ENCODE measurements around the gene ELF1.

Gene ELF1

GRCh38 chr13:41019011-41019487 is at the start of gene ELF1:
ELF1 (minus strand) TSS chr13:41019316; CDS start chr13:40982054, 37,262 bp downstream.
- peak; percentile 95 for DNase-seq (ENCODE audit: low spot score)

- DNase-seq (ENCODE audit: low spot score), result no peak
Measured at GRCh38 chr13:41065078-41065477, 46.0 kb upstream of the ELF1 start.

- DNase-seq (ENCODE audit: low spot score), result peak; percentile 80
Measured at GRCh38 chr13:41064493-41064892, 45.4 kb upstream of the ELF1 start.

- peak; percentile 85 for DNase-seq (ENCODE audit: low spot score)
Measured at GRCh38 chr13:41061914-41062837, 43.1 kb upstream of the ELF1 start.

- DNase-seq (ENCODE audit: low spot score), result peak; percentile 92
Measured at GRCh38 chr13:41061075-41061913, 42.2 kb upstream of the ELF1 start, which contains the start of gene WBP4. WBP4 (plus strand) TSS chr13:41061509; CDS start chr13:41061674, 165 bp downstream.

DNA sequence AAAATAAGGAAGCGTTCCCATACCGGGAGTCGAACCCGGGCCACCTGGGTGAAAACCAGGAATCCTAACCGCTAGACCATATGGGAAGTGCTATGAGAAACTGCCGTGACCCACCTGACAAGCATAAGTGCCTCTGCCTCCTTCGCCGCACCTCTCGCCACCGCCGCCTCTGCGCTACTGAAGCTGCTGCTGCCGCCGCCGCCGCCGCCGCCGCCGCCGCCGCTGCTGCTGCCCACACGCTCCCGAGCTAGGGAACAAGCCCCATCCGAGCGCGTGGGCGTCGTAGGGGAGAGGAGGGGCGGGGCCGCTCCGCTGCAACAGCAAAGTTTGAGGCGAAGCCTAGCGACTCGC is 41.6 kb upstream of the ELF1 start:
- DNase-seq (ENCODE audit: low spot score), result peak; percentile 89

- peak; percentile 92 for DNase-seq (ENCODE audit: low spot score)
Measured at GRCh38 chr13:41060082-41060723, 41.1 kb upstream of the ELF1 start.

DNA sequence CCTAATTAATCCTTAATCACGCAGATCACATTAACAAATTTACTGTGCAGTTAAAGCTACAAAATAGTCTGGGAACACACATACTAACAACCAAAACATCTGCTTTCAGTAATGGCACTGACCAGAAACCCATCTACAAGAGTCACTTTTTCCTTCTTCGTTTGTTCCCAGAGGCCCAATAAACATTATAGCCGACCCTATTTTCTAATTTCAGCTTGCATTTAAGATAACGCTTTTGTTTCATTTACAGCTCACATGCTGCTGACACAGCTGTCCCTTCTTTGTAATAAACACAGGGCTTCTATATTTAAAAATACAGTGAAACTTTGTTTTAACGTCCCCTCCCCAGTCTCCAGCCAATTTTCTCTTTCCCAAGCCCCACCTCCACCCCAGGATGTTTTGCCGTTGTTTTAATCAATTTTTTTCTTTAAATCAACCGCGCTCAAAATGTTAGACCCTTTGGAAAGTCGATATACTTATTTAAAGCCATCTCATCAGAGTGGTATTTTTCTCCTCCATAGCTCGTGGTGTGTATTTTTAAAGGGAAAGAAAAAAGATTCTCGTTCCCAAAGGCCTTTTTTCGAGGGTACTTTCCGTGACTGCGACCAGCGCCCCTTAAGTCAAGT is 40.5 kb upstream of the ELF1 start:
- DNase-seq (ENCODE audit: low spot score), result peak; percentile 39

GRCh38 chr13:41058295-41059070 is 39.4 kb upstream of the ELF1 start:
- no peak for DNase-seq (ENCODE audit: low spot score)

- DNase-seq (ENCODE audit: low spot score), result no peak
Measured at GRCh38 chr13:41056826-41057711, 38.0 kb upstream of the ELF1 start.

DNA sequence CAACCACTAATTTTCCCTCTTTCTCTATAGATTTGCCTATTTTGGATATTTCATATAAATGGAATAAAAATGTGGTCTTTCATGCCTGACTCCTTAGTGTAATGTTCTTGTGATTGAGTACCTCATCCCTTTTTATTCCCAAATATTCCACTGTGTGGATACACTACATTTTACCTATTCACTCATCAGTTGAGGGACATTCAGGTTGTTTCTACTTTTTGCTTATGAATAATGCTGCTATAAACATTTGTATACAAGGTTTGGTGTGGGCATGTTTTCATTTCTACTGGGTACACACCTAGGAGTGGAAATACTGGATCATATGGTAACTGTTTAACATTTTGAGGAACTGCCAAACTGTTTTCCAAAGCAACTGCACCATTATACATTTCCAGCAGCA is 37.1 kb upstream of the ELF1 start:
- DNase-seq (ENCODE audit: low spot score), result no peak

- no peak for DNase-seq (ENCODE audit: low spot score)
Measured at GRCh38 chr13:41054919-41055619, 36.0 kb upstream of the ELF1 start.

DNA sequence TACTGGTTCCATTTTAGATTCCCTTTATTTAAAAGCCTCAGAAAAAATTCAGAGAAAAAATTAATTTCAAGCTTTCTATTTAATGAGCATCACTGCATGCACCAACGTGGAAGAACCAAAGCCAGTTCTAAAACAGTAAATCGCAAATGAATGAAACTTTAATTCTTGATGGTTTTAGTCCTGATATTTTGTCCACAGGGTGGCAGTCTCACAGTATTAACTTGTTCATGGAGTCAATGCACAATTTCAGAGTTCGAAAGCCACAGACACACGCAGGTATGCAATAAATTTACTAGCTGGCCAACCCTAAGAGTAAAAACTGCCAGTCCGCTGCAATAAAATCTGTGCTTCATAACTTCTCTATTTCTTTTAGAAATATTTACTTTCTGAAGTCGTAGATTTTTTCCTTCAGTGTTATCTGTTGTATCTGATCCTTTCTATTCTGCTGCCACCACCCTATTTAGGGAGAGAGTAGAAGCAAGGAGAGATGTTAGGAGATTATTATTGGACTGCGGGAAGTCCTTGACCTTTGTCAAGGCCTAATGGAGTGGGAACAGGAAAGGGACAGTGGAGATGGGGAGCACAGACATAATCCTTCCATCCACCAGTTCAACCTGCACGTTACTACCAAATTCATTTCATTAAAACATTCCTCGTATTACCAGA is 35.2 kb upstream of the ELF1 start:
- peak; percentile 63 for DNase-seq (ENCODE audit: low spot score)

DNA sequence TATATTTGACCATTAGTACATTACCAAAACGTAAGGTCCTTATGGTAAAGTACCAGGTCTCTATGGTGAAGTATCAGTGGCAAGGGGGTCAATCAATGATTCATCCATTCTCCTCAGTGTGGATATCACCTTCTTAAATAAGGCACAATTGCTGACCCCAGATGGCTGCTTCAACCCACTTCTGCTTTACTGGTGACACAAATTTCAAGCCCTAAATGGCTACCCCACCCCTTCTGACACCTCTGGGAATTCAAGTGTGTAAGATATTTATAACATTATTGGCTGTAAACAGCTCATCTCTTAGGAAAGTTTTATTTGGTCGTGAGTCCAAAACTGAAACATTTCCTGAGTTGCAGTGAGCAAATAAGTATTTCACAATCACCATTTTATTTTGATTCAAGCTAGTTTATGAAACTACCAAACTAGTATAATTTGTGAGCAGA is 34.3 kb upstream of the ELF1 start:
- DNase-seq (ENCODE audit: low spot score), result no peak

DNA sequence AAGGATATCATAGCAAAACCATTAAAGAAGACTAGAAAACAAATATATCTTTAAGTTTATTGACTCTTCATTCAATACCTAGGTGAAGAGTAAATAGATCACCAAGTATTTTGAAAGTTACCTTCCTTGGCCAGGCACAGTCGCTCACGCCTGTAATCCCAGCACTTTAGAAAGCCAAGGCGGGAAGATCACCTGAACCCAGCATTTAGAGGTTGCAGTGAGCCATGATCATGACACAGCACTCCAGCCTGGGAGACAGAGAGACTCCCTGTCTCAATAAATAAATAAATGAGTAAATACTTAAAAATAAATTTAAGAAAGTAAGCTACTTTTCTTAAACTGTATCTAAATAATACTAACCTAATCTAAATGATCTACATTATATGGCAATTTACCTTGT is 33.3 kb upstream of the ELF1 start:
- no peak for DNase-seq (ENCODE audit: low spot score)

- DNase-seq (ENCODE audit: low spot score), result no peak
Measured at GRCh38 chr13:41049480-41050440, 30.6 kb upstream of the ELF1 start.

DNA sequence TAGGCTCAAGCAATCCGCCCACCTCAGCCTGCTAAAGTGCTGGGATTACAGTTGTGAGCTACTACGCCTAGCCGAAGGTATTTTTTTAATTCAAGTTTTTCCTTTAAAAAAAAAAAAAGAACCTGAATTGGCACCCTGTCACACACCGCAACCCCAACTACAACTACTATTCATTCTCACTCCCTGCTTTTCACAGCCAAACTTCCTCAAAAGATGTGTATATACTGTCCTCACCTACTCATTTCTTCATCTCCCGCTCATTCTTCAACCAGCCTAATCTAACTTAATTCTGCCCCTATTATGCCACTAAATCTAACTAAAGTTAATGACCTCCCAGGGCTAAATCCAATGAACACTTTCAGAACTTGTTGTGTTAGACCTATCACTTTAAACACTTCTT is 29.5 kb upstream of the ELF1 start:
- no peak for DNase-seq (ENCODE audit: low spot score)

All from RKO (cell line).